ENCODE results near the gene VAV2.

The VAV2 gene

GRCh38 chr9:133892193-133892920 is 99.8 kb downstream of the VAV2 start:
- peaks cover 90% of the 10 kb centered on the region for H3K4me1 Mint-ChIP-seq
- H3K27ac Mint-ChIP-seq, result peak overlapping the region; percentile 99
- no peaks in the 10 kb centered on the region for H3K36me3 Mint-ChIP-seq (ENCODE audit: low read depth)
- no peak for TF ChIP-seq CTCF (IDR thresholded peaks at IDR 0.05)
- H3K9me3 Mint-ChIP-seq, result peaks cover 6% of the 10 kb centered on the region
- peak overlapping the region; percentile 44 for H3K4me3 Mint-ChIP-seq
- peak; percentile 40 for DNase-seq
- H3K27me3 Mint-ChIP-seq (ENCODE audit: low read depth, poor library complexity), result no peaks in the 10 kb centered on the region

- Mint-ChIP-seq H3K4me1 (peaks cover 89% of the 10 kb centered on the region), H3K4me3 (no peak overlapping the region), H3K36me3 (ENCODE audit: low read depth) (no peaks in the 10 kb centered on the region), H3K27me3 (ENCODE audit: low read depth, poor library complexity) (no peaks in the 10 kb centered on the region), H3K27ac (no peak overlapping the region), H3K9me3 (peaks cover 6% of the 10 kb centered on the region)
- DNase-seq, result no peak
- no peak for TF ChIP-seq CTCF (IDR thresholded peaks at IDR 0.05)
These were observed 100.4 kb downstream of the VAV2 start for GRCh38 chr9:133891741-133892140.

- Mint-ChIP-seq H3K4me3 (no peak overlapping the region), H3K27ac (peak overlapping the region; percentile 53), H3K27me3 (ENCODE audit: low read depth, poor library complexity) (no peaks in the 10 kb centered on the region), H3K9me3 (peaks cover 6% of the 10 kb centered on the region), H3K4me1 (peaks cover 88% of the 10 kb centered on the region), H3K36me3 (ENCODE audit: low read depth) (no peaks in the 10 kb centered on the region)
- no peak for TF ChIP-seq CTCF (IDR thresholded peaks at IDR 0.05)
- no peak for DNase-seq
These were observed 101.5 kb downstream of the VAV2 start for GRCh38 chr9:133890583-133890982.

- Mint-ChIP-seq H3K4me3 (no peak overlapping the region), H3K4me1 (peaks cover 88% of the 10 kb centered on the region), H3K36me3 (ENCODE audit: low read depth) (no peaks in the 10 kb centered on the region), H3K27ac (peak overlapping the region; percentile 43), H3K9me3 (peaks cover 6% of the 10 kb centered on the region), H3K27me3 (ENCODE audit: low read depth, poor library complexity) (no peaks in the 10 kb centered on the region)
- TF ChIP-seq CTCF (IDR thresholded peaks at IDR 0.05), result no peak
- no peak for DNase-seq
These were observed 102.4 kb downstream of the VAV2 start for GRCh38 chr9:133889584-133890301.

GRCh38 chr9:133888809-133889491 is 103.2 kb downstream of the VAV2 start:
- peak overlapping the region; percentile 96 for H3K27ac Mint-ChIP-seq

More at GRCh38 chr9:133888809-133889491, 103.2 kb downstream of the VAV2 start:
- Mint-ChIP-seq H3K9me3 (peaks cover 6% of the 10 kb centered on the region), H3K4me3 (peak overlapping the region; percentile 31), H3K36me3 (ENCODE audit: low read depth) (no peaks in the 10 kb centered on the region), H3K27me3 (ENCODE audit: low read depth, poor library complexity) (no peaks in the 10 kb centered on the region), H3K4me1 (peaks cover 81% of the 10 kb centered on the region)
- TF ChIP-seq CTCF (IDR thresholded peaks at IDR 0.05), result no peak
- no peak for DNase-seq
